ENCODE data around the gene PLPPR1. TPM values are rescaled to one million over a fixed set of nuclear protein-coding genes. Genes with fewer than 3 reads are reported as not detected.
A peak's percentile ranks its signal among the peaks of the same experiment; 100 is the strongest.

PLPPR1 gene
- total RNA-seq (2014; rRNA removed; shearing (Covaris generic)): not detected in 2 replicates

DNA sequence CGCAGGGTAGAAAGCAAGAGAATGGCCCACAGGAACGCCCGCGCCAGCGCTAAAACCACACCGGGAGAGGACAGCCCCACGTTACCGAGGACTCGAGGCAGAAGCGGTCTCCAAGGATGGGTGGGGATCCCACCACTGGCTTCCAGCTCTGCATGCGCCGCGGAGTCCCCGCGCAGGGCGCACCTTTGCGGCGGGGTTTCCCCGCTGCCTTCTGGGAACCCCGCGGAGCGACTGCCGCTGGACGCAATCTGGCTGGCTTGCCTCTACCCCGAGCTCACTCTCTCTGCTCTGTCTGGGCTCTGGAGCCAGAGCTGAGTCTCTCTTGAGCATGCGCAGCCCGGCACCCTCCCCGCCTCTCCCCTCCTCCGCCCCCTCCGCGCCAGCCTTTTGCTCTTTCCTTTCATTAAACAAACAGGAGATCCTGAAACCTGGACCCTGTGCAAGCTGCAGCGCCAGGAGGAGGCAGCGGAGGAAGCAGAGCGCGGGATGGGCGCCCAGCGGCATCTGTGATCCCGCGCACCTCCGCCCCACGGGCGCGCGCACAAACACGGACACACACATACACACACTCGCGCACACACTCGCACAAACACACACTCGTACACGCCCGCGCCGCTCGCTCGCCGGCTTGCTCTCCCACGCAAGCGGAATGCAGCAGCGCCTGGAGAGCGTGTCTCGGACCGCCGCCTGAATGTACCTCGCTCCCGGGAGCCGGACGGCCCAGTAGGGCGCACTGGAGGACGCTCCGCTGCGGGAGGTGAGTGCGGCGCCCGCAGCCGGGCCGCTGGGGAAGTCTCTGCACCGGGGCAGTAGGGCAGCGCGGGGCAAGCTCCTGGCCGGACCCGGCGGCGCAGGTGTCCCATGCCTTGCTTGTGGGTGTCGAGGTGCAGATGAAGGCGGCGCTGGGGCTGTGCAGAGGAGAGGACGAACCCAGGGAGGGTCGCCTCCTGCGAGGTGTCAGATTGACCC, at the start of gene PLPPR1:
PLPPR1 (plus strand) TSS at position 382 of the 969 bp plus-strand sequence.
- peak; percentile 76 for DNase-seq (ENCODE audit: low spot score)
- in situ Hi-C loops (cut with HindIII; ENCODE audit: low sequenced_read_pairs): no loop called here

DNA sequence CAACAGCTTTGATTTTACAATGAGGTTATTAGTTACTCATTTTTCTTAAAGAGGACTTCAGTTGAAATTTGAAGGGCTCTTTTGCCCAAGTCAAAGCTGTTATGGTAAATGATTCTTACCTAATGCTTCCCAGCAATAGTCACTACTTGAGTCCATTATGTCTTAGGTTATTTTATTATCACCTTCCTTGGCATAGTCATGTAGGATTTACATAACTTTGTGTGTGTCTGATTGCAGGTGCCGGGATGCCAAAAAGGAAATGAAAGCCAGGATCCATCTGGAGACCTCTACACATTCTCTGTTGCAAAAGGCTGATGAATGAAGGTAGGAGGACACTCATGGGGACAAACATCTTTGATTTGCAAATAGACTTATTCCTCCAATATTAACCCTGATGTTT, 38.8 kb upstream of the PLPPR1 start:
- no peak for DNase-seq (ENCODE audit: low spot score)
- in situ Hi-C loops (cut with HindIII; ENCODE audit: low sequenced_read_pairs): no loop called here

DNA sequence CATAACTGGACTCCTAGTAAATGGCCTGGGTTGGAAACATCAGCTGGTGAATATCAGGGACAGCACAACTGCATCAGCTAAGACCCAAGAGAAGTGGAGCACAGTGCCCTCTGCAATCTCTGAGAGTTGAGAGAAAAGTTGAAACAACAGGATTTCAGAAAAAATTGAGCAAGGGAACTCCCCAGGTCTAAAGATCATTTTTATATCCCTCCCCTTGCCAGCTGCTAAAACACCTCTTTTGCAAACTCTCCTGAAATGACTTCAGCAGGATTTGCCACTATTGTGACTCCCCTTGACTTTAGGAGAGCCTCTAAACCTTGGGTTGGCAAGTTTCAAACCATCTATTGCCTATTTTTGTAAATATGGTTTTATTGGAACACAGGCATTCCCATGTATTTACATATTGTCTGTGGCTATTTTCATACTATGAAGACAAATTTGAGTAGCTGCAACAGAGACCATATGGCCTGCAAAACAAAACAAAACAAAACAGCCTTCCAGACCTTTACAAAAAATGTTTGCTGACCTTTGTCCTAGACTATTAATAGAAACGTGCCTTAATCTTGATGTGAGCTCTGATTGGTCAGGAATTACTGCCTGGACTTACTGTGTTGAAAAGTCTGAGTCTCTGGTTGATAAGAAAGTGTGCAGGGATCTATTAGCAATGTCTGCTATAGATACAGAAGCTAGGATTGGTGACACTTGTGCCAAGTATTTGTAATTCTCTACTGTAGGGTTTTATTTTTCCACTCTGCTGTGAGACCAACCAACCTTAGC, 37.7 kb upstream of the PLPPR1 start:
- in situ Hi-C loops (cut with HindIII; ENCODE audit: low sequenced_read_pairs): no loop called here

DNA sequence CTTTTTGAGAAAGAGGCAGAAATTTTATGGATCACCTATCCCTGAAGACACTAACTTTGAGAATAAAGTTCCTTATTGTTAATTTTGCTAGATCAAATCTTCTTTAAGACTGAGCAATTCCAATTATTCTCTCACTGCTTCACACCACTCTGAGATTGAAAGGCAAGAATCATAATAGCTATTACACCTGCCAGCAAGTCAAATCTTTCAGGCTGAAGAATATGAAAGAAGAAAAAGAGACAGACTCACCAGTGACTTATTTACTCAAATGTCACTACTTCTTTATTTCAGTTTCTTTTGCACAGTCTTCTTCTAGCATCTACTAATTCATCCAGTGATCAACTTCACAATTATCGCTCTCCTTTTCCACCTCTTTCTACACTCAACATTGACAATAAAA, 35.9 kb upstream of the PLPPR1 start:
- no peak for DNase-seq (ENCODE audit: low spot score)
- in situ Hi-C loops (cut with HindIII; ENCODE audit: low sequenced_read_pairs): no loop called here

More for the DNA sequence above, 37.7 kb upstream of the PLPPR1 start:
- no peak for DNase-seq (ENCODE audit: low spot score)

DNA sequence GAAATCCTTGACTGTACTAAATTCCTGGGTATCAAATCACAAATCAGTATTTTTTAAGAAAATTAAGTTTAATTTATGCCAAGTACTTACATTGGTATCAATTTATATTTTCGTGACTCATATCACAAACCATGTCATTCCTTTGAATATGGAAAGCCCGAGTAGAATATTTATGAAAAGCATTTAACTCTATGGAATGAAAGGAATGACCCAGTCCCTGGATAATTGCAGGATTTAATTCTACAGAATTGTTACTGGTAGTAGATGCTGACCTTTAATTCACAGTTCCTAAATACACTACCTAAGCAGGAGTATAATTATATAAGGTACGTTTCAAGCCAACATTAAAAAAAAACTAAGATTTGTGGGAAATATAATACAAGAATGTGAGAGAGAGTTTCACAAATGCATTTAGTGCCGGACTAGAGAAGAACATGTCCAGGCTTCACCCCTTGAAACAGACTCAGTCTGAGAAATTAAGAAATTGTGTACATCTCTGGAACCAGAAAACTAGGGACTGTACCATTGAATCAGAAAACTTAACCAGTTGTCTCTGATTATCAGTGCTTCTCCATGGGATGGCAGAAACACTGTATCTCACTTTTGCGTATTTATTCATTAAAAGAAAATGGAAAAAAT, 28.5 kb upstream of the PLPPR1 start:
- in situ Hi-C loops (cut with HindIII; ENCODE audit: low sequenced_read_pairs): no loop called here
- DNase-seq (ENCODE audit: low spot score): no peak

DNA sequence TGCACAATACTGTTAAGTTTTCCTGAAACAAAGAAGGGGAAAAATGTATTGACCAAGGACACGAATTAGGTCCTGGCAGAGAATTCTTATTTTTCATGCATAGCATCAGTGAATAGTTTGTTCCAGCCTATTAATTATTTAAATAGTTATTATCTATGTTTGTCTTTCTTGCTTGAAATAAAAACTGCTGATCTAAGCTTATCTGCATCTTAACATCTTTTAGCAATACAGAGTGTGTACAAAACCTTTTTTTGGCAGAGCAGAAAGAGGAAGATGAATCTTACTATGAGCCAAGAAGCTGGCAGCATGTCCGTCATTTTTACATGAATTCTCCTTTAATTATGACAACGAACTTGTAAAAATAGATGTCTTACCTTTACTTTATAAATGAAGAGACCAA, 23.3 kb upstream of the PLPPR1 start:
- DNase-seq (ENCODE audit: low spot score): no peak
- in situ Hi-C loops (cut with HindIII; ENCODE audit: low sequenced_read_pairs): no loop called here

DNA sequence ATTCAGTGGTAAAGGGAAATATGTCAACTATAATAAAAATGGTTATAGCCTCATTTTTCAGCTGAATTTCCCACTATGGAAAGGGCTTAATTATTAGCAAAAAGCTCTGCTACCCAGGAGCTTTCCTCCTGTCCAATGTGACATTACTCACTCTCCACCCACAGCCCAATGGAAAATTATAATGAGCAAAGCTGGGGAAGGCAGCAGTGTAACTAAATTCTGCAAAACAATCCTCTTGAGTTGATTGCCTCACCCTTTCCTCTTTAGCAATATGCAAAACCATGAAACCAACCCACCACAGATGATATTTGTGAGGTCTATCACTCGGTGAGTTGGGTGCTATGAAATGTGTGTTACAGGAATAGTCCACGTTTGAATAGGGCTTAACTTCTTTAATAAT, 14.0 kb upstream of the PLPPR1 start:
- in situ Hi-C loops (cut with HindIII; ENCODE audit: low sequenced_read_pairs): no loop called here
- DNase-seq (ENCODE audit: low spot score): no peak

DNA sequence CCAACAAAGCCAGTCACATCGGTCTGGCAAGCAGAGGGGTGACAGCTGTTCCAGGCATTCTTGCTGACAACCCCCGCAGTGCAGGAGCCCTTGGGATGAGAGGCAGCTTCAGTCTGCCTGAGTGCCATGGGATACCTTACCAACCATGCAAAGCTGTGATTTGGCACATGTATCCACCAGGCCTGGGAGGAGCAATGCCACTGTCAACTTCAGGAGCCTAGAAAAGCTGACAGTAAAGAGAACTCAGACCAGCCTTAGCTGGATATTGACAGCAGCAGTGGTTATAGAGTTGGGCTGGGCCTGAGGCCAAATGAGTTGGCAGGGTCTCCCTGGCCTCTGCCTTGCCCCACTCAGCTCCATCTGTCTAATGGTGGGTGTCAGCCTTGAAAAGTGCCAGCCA, 10.1 kb upstream of the PLPPR1 start:
- in situ Hi-C loops (cut with HindIII; ENCODE audit: low sequenced_read_pairs): no loop called here
- peak; percentile 6 for DNase-seq (ENCODE audit: low spot score)

DNA sequence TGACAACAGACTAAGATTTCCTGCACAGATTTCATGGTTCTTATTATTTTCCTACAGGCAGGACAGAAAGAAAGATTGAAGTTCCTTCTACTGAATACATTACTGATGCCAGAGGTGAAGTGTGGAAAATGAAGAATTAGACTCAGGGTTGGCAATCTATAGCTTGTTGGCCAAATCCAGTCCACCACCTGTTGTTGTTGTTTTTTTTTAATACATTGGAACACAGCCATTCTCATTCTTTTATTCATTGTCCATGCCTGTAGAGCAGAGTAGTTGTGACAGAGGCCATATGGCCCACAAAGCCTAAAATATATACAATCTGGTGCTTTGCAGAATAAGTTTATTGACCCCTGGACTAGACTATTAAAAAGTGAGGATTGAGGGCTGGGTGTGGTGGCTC, 5.8 kb upstream of the PLPPR1 start:
- in situ Hi-C loops (cut with HindIII; ENCODE audit: low sequenced_read_pairs): no loop called here
- peak; percentile 13 for DNase-seq (ENCODE audit: low spot score)

- no peak for DNase-seq (ENCODE audit: low spot score)
- in situ Hi-C loops (cut with HindIII; ENCODE audit: low sequenced_read_pairs): no loop called here
Observed at GRCh38 chr9:101025940-101026339, 2.6 kb upstream of the PLPPR1 start.

- DNase-seq (ENCODE audit: low spot score): no peak
- in situ Hi-C loops (cut with HindIII; ENCODE audit: low sequenced_read_pairs): no loop called here
Observed at GRCh38 chr9:101026824-101027223, 1.7 kb upstream of the PLPPR1 start.

DNA sequence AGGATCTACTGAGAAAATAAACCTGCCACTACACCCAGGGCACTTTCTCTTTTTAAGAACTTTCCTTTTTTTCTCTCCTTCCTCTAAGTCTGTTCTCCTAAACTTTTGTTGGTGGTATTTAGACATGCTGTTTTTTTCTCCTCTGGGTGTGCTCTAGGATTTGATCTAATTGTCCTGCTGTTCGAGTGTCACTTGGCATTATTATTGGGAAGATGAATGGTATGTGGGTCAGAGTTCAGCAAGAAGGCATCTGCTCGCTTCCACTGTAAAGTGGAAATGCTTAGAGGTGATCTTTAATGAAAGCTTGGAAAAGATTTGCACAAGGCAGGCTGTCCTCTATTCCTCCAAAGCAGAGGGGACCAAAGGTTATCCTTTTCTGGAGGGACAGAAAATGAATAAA, 1.3 kb upstream of the PLPPR1 start:
- DNase-seq (ENCODE audit: low spot score): no peak
- in situ Hi-C loops (cut with HindIII; ENCODE audit: low sequenced_read_pairs): no loop called here

DNA sequence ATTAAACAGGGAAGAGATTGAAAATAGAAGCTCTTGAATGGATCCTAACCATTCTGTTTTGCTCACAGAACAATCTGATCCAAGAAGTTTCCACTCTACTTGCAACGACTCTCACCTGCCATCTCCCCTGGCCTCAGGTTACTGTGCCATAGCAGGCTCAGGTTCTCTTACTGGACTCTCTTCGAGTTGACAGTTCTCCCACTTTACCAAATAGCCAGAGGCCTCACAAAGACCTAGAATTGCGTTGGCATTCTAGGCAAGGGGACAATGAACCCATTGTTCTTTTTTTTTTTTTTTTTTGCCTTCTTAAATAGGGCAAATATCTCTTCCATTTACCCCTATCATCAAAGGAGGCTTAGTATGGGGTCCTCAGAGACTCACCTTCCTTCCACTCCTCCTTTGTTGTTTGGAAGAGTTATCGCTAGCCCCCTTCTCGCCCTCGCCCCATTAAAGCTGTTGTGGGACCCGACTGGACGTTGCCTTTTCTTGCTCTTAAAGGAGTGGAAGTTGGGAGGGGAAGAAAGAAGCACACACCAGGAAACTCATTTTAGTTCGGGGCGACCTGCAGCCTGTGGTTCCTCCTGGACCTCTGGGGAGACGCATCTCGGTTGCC, 688 bp upstream of the PLPPR1 start:
- DNase-seq (ENCODE audit: low spot score): no peak
- in situ Hi-C loops (cut with HindIII; ENCODE audit: low sequenced_read_pairs): no loop called here

DNA sequence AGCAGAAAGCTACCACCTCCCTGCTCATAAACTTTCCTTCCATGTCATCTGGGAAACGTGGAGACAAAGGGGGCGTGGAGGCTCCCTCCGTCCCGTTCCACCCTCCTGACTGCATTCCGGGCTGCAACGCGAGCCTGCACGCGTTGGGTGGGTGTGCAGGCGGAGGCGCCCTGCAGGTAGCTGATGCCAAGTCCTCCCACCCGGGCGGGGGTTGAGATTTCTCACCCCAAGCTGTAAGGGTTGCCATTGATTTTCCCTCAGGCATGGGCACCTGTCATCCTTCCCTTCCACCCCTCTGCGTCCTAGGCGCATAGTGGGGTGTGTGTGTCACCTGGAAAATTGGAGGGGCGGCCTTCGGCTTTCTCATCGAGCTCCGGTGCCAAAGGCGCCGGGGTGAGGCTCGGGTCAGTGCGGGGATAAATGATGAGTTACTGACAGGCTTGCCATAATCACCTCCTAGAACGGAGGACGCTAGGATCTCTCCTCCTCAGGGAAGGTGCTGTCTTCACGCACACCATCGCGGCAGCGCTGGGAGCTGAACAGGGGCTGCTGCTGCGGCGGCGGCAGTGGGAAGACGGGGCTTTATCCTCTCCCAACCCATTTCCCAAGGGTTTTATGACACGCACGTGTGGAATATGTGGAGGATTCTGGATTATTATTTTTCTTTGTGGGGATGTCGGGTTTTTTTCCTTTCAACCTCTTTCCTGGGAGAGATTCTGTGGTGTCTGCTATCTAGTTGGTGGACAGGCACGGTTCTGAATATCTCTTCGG, 973 bp downstream of the PLPPR1 start:
- DNase-seq (ENCODE audit: low spot score): no peak

GRCh38 chr9:101030086-101030391, 1.5 kb downstream of the PLPPR1 start:
- in situ Hi-C loops (cut with HindIII; ENCODE audit: low sequenced_read_pairs): no loop called here
- no peak for DNase-seq (ENCODE audit: low spot score)

More for the DNA sequence above, 973 bp downstream of the PLPPR1 start:
- in situ Hi-C loops (cut with HindIII; ENCODE audit: low sequenced_read_pairs): no loop called here

GRCh38 chr9:101032426-101032825, 3.9 kb downstream of the PLPPR1 start:
- no peak for DNase-seq (ENCODE audit: low spot score)

GRCh38 chr9:101034222-101034621, 5.7 kb downstream of the PLPPR1 start:
- in situ Hi-C loops (cut with HindIII; ENCODE audit: low sequenced_read_pairs): no loop called here
- no peak for DNase-seq (ENCODE audit: low spot score)

More at GRCh38 chr9:101032426-101032825, 3.9 kb downstream of the PLPPR1 start:
- in situ Hi-C loops (cut with HindIII; ENCODE audit: low sequenced_read_pairs): no loop called here

DNA sequence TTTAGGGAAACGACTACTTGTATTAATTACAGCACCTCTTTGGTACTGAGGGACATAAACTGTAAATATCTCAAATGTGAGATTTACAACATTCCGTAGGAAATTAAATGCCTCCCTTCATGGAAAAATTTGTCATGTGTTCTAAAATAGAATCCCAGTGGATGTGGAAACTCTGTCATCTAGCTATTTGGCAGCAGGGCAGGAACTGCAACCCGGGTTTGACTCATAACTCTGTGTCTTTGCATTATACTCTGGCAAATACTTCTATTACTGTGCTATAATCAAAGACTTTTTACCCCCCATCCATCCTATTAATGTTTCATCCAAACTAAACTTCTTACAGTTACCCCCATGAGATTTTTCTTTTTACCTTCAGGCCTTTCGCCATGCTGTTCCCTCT, 6.6 kb downstream of the PLPPR1 start:
- no peak for DNase-seq (ENCODE audit: low spot score)
- in situ Hi-C loops (cut with HindIII; ENCODE audit: low sequenced_read_pairs): no loop called here

DNA sequence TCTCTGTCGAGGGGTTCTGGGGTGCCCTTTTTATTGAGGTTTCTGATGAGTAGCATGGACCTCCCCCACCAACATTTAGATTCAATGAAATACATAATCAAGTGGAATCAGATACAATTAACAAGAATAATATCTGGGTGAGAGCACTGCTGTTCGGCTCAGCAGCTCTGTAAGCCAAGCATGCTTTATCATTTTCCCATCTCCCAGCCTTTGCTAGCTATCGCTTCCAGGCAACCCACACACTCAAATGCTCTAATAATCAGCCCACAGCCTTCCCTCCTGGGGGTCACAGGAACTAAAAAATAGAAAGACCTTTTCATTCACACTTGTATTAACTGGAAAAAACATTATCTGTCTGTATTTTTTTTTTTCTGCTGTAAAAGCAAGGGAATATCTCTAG, 8.9 kb downstream of the PLPPR1 start:
- in situ Hi-C loops (cut with HindIII; ENCODE audit: low sequenced_read_pairs): no loop called here

More for the DNA sequence above, 8.9 kb downstream of the PLPPR1 start:
- no peak for DNase-seq (ENCODE audit: low spot score)
